ENCODE results near the gene BOD1L1.

DNA sequence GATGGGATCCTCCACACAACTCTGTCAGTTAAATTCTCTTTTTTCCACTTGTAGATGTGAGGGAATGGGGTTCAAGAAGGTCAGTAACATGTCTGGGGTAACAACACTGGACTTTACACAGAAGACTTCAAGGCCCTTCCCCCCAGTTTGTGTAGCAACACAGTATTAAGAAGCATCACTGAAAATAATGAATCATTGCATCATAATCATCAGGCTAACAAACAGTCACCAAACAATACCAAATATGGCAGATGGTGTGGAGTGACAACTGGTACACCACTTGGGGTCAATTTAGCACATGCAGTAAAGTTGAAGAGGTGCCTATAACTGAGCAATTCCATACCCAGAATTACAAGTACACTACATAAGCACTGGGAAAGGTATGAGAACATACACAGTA lies 38.6 kb downstream of the BOD1L1 start:
- TF ChIP-seq, protein P1, sequence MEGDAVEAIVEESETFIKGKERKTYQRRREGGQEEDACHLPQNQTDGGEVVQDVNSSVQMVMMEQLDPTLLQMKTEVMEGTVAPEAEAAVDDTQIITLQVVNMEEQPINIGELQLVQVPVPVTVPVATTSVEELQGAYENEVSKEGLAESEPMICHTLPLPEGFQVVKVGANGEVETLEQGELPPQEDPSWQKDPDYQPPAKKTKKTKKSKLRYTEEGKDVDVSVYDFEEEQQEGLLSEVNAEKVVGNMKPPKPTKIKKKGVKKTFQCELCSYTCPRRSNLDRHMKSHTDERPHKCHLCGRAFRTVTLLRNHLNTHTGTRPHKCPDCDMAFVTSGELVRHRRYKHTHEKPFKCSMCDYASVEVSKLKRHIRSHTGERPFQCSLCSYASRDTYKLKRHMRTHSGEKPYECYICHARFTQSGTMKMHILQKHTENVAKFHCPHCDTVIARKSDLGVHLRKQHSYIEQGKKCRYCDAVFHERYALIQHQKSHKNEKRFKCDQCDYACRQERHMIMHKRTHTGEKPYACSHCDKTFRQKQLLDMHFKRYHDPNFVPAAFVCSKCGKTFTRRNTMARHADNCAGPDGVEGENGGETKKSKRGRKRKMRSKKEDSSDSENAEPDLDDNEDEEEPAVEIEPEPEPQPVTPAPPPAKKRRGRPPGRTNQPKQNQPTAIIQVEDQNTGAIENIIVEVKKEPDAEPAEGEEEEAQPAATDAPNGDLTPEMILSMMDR (conservative IDR thresholded peaks at IDR 0.05 in 1 of 2, IDR thresholded peaks at IDR 0.05 in 1 of 2; ENCODE audit: low read depth in 1 of 2, low read length in 2 of 2): no peak
- TF ChIP-seq EZH2 (IDR thresholded peaks at IDR 0.05; ENCODE audit: low read length, missing control alignments): no peak
